GM12891 (cell line): ENCODE results near the gene INSYN2B.

Source experiments
- DNase-seq: peaks from one replicate; pipeline ENCODE4 v3.0.0; 2011; ENCODE audit warnings: low spot score; ENCODE audit not compliant: insufficient read length
- FAIRE-seq: peaks from 2 replicates; lab custom pipeline; 2011; peaks lifted over from hg19 to GRCh38; lab: Jason Lieb, UNC
- PAX5 ChIP-seq: IDR thresholded peaks from 2 replicates; pipeline ENCODE4 v1.6.1; 2011; ENCODE audit warnings: low read length, moderate library complexity, mild to moderate bottlenecking; ENCODE audit not compliant: insufficient read depth, severe bottlenecking
- POLR2A ChIP-seq: IDR thresholded peaks from 2 replicates; pipeline ENCODE4 v1.6.1; 2011; ENCODE audit warnings: low read depth, low read length, control low read depth
- POLR2AphosphoS5 ChIP-seq: IDR thresholded peaks from 2 replicates; pipeline ENCODE4 v1.6.1; 2011; ENCODE audit warnings: low read depth, low read length, control low read depth
- POU2F2 ChIP-seq: IDR thresholded peaks from 2 replicates; pipeline ENCODE4 v1.6.1; 2011; ENCODE audit warnings: low read depth, mild to moderate bottlenecking, control low read depth, low read length, moderate library complexity
- SPI1 ChIP-seq: IDR thresholded peaks from 2 replicates; pipeline ENCODE4 v1.6.1; 2011; ENCODE audit warnings: low read depth, low read length, control low read depth
- TAF1 ChIP-seq: IDR thresholded peaks from 2 replicates; pipeline ENCODE4 v1.6.1; 2011; ENCODE audit warnings: low read depth, low read length, control low read depth

Gene INSYN2B

DNA sequence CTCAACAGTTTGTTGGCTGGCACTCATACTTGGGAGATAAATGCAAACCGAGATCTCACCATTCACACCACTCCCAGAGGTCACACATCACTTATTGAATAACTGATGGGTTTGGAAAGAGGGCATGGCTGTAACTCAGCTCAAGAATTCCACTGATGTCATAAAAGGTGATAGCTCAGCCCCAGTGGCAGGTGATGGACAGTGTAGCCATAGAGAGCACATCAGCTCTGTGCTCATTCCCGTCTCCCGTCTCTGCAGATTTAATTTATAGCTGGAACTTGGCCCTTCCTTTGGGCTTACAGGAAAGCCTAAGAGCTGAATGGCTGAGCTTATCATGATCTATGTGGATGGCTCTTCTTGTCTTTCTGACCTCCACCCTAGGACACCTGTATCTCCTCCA is 59.8 kb downstream of the INSYN2B start:
- TF ChIP-seq POU2F2, result no peak
- TF ChIP-seq POLR2AphosphoS5, result no peak
- TF ChIP-seq TAF1, result no peak
- TF ChIP-seq POLR2A, result no peak
- TF ChIP-seq PAX5, result no peak
- TF ChIP-seq SPI1, result no peak
- DNase-seq (no peak), FAIRE-seq (no peak)

- TF ChIP-seq TAF1 (no peak), SPI1 (no peak), PAX5 (no peak), POLR2AphosphoS5 (no peak), POLR2A (no peak), POU2F2 (no peak)
- DNase-seq (no peak), FAIRE-seq (peak; percentile 20)
Observed at GRCh38 chr5:169918228-169918627, 62.1 kb downstream of the INSYN2B start.

DNA sequence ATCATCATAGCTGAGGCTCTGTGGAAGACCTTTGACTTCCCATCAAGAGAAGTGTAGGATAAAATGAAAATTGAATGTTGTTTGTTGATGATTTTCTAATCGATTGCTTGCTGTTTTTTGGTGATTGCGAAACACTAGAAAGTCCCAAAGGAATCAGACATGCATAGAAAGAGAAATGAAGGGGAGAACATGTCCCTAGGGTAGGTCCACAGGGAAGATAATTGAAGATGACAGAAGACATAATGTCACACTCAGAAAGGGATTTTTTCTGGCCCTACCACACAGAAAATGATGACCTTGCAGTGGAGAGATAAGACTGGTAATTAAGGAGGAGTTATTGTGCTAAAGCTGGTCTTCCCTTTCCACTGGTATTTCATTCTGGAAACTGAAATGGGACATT is 62.8 kb downstream of the INSYN2B start:
- DNase-seq (no peak), FAIRE-seq (no peak)
- no peak for TF ChIP-seq SPI1
- no peak for TF ChIP-seq POLR2AphosphoS5
- TF ChIP-seq POU2F2, result no peak
- no peak for TF ChIP-seq PAX5
- TF ChIP-seq POLR2A, result no peak
- TF ChIP-seq TAF1, result no peak

DNA sequence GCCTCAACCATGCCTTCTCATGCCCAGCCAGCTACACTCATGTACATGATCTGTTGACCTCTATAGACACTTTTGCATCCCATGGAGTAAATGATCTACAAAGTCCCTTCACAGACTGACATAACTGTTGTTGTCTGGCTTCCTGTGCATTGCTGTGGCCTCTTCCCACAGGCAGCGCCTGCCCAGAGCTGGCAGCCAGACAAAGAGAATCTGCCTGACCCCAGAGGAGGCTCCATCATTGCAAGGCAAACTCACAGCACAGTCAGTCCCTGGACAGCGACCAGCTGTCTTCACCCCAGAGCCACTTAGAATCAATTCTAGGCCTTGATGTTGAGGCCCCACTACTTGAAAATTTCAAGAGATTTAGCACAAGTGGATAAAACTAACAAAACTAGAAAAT is 65.5 kb downstream of the INSYN2B start:
- TF ChIP-seq TAF1 (no peak), POLR2AphosphoS5 (no peak), POLR2A (no peak), SPI1 (no peak), POU2F2 (no peak), PAX5 (no peak)
- DNase-seq, result no peak
- FAIRE-seq, result peak; percentile 60

- DNase-seq (no peak), FAIRE-seq (no peak)
- TF ChIP-seq POLR2A (no peak), POU2F2 (no peak), TAF1 (no peak), POLR2AphosphoS5 (no peak), PAX5 (no peak), SPI1 (no peak)
Observed at GRCh38 chr5:169913479-169913878, 66.8 kb downstream of the INSYN2B start.

DNA sequence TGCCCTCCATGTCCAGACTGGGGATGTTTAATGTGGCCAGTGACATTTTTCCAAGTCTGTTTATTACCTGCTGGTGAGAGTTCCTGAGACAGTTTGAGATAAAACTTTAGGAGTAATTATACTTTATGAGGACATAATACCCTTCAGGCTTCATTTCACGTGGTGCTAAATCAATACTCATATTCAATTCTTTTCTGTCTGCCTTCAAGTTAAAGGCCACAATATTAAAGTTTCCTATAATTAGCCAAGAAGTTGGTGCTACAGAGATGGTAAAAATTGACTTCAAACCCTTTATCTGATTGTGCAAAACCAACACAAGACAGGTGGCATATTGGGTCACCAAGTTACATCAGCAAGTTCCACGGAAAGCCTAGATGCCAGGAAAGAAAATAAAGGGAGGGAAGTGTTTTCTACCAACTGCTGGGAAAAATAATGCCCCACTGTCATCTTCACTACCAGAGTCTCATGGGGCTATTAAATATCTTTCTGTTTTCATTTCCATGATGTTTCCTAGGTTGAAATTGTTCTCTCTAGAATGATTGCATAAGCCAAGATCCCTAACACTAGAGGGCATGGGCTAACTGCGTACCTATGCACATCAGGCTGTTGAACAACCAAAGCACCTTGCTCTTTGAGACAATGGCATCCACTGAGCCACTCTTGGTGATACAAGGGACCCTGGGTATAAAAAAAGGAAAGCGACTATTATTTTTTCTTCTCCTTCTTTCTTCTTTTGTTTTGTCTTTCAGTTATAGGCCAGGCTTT is 68.7 kb downstream of the INSYN2B start:
- no peak for DNase-seq
- TF ChIP-seq PAX5 (no peak), POLR2AphosphoS5 (no peak), TAF1 (no peak), POU2F2 (no peak), POLR2A (no peak), SPI1 (no peak)
- FAIRE-seq, result no peak

GRCh38 chr5:169910393-169910792 is 69.9 kb downstream of the INSYN2B start:
- FAIRE-seq (no peak), DNase-seq (no peak)
- TF ChIP-seq POLR2A (no peak), POU2F2 (no peak), SPI1 (no peak), POLR2AphosphoS5 (no peak), TAF1 (no peak), PAX5 (no peak)

GRCh38 chr5:169909945-169910344 is 70.3 kb downstream of the INSYN2B start:
- no peak for FAIRE-seq
- DNase-seq, result no peak
- no peak for TF ChIP-seq POU2F2
- TF ChIP-seq SPI1, result no peak
- no peak for TF ChIP-seq POLR2A
- no peak for TF ChIP-seq TAF1
- no peak for TF ChIP-seq PAX5
- no peak for TF ChIP-seq POLR2AphosphoS5

DNA sequence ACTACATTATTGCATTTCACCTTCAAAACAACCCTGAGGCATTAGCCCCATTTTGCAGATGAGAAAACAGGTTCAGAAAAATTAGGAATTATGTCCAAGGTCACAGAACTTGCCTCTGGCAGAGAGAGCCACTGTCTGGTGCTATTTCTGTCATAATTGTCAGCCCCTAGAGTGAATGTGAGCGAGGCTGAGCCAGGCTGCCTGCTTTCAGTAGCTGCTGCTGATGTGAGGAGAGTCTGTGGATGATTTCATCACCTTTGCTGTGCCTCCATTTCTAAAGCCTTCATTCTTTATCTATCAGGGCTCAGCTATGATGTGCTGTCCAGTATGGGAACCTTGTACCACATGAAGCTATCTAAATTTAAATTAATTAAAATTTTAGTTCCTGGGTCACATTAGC is 71.4 kb downstream of the INSYN2B start:
- no peak for TF ChIP-seq TAF1
- no peak for TF ChIP-seq SPI1
- TF ChIP-seq PAX5, result no peak
- TF ChIP-seq POLR2AphosphoS5, result no peak
- no peak for TF ChIP-seq POU2F2
- no peak for TF ChIP-seq POLR2A
- DNase-seq (no peak), FAIRE-seq (no peak)
